GM12865 (cell line): ENCODE measurements around the gene MYCL.

ENCODE experiments used
- DNase-seq: peaks from one replicate; pipeline ENCODE4 v3.0.0; 2010; ENCODE audit warnings: low read depth
- H3K4me3 ChIP-seq: 2 replicates; pipeline ENCODE4 v1.5.1; 2011; ENCODE audit warnings: mild to moderate bottlenecking, low read depth, low read length, control low read depth
- CTCF ChIP-seq: IDR thresholded peaks from 2 replicates; pipeline ENCODE4 v1.5.1; 2011; ENCODE audit warnings: low read length, control low read depth, low read depth, inconsistent platforms; ENCODE audit not compliant: insufficient read depth; ENCODE audit errors: missing control alignments

The MYCL gene

GRCh38 chr1:39866767-39867166 lies 35.0 kb downstream of the MYCL start:
- TF ChIP-seq CTCF, result no peak
- H3K4me3 ChIP-seq, result no peak overlapping the region
- no peak for DNase-seq

- DNase-seq, result no peak
- H3K4me3 ChIP-seq, result no peak overlapping the region
- TF ChIP-seq CTCF, result no peak
These were observed 36.0 kb downstream of the MYCL start for GRCh38 chr1:39865762-39866161.

GRCh38 chr1:39863177-39863576 lies 38.5 kb downstream of the MYCL start:
- DNase-seq, result no peak
- H3K4me3 ChIP-seq, result no peak overlapping the region
- no peak for TF ChIP-seq CTCF

- H3K4me3 ChIP-seq, result no peak overlapping the region
- TF ChIP-seq CTCF, result no peak
- DNase-seq, result no peak
These were observed 40.7 kb downstream of the MYCL start for GRCh38 chr1:39861003-39861402.

- no peak overlapping the region for H3K4me3 ChIP-seq
- DNase-seq, result no peak
- TF ChIP-seq CTCF, result no peak
These were observed 41.6 kb downstream of the MYCL start for GRCh38 chr1:39859859-39860812.

GRCh38 chr1:39858315-39858714 lies 43.4 kb downstream of the MYCL start:
- TF ChIP-seq CTCF, result no peak
- no peak overlapping the region for H3K4me3 ChIP-seq
- DNase-seq, result no peak
